ENCODE measurements around the gene MAML3. TPM values are rescaled to one million over a fixed set of nuclear protein-coding genes. Genes with fewer than 3 reads are reported as not detected.
A peak's percentile ranks its signal among the peaks of the same experiment; 100 is the strongest.

Gene MAML3
- total RNA-seq, 2 donors from 2014 or later, result 29.2 to 32.2 TPM

DNA sequence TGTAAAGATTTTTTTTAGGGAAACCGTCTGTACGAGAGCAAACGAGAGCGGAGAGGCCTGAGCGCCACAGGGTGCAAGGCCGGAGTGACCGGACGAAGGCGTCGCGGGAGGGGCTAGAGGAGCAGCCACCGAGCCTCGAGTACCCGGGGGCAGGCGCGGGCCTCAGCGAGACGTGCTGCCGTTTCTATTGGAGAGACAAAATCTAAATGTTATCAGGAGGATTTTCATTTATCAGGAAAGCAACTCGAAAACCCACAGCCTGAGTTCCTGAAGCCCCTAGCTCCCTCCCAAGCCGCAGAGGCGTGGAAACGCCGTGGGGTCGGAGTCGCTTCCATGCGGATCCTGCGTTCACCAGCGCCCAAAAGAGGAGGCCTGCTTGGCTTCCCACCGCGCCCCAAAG lies 294.1 kb downstream of the MAML3 start:
- Mint-ChIP-seq H3K36me3 (ENCODE audit: low read depth) (peaks cover 7% of the 10 kb centered on the region), H3K4me1 (peaks cover 54% of the 10 kb centered on the region), H3K9me3 (no peaks in the 10 kb centered on the region), H3K27ac (no peak overlapping the region), H3K27me3 (ENCODE audit: insufficient read depth) (no peaks in the 10 kb centered on the region), H3K4me3 (no peak overlapping the region)
- no peaks in the 10 kb centered on the region for H3K27me3 ChIP-seq (ENCODE audit: control insufficient read depth, insufficient read depth, low read length, poor library complexity, severe bottlenecking)
- H3K9me3 ChIP-seq (ENCODE audit: control insufficient read depth, low read length), result no peaks in the 10 kb centered on the region
- H3K27ac ChIP-seq (ENCODE audit: low read depth, low read length), result no peak overlapping the region
- H3K4me3 ChIP-seq (ENCODE audit: low read length), result no peak overlapping the region
- peaks cover 18% of the 10 kb centered on the region for H3K36me3 ChIP-seq (ENCODE audit: control insufficient read depth, insufficient read depth, low read length)
- H3K9ac ChIP-seq (ENCODE audit: extremely low read depth, low read length, poor library complexity, severe bottlenecking), result no peak overlapping the region
- TF ChIP-seq, protein P1, sequence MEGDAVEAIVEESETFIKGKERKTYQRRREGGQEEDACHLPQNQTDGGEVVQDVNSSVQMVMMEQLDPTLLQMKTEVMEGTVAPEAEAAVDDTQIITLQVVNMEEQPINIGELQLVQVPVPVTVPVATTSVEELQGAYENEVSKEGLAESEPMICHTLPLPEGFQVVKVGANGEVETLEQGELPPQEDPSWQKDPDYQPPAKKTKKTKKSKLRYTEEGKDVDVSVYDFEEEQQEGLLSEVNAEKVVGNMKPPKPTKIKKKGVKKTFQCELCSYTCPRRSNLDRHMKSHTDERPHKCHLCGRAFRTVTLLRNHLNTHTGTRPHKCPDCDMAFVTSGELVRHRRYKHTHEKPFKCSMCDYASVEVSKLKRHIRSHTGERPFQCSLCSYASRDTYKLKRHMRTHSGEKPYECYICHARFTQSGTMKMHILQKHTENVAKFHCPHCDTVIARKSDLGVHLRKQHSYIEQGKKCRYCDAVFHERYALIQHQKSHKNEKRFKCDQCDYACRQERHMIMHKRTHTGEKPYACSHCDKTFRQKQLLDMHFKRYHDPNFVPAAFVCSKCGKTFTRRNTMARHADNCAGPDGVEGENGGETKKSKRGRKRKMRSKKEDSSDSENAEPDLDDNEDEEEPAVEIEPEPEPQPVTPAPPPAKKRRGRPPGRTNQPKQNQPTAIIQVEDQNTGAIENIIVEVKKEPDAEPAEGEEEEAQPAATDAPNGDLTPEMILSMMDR (conservative IDR thresholded peaks at IDR 0.05), result no peak
- no peak for DNase-seq
- 94 to 96% methylated on average over 26 to 31 of the region's 31 CpGs for WGBS, 2 experiments (ENCODE audit: insufficient coverage in 1 of 2, insufficient read length in 1 of 2)
- H3K4me1 ChIP-seq (ENCODE audit: control insufficient read depth, insufficient read depth, low read length), result peaks cover 22% of the 10 kb centered on the region

DNA sequence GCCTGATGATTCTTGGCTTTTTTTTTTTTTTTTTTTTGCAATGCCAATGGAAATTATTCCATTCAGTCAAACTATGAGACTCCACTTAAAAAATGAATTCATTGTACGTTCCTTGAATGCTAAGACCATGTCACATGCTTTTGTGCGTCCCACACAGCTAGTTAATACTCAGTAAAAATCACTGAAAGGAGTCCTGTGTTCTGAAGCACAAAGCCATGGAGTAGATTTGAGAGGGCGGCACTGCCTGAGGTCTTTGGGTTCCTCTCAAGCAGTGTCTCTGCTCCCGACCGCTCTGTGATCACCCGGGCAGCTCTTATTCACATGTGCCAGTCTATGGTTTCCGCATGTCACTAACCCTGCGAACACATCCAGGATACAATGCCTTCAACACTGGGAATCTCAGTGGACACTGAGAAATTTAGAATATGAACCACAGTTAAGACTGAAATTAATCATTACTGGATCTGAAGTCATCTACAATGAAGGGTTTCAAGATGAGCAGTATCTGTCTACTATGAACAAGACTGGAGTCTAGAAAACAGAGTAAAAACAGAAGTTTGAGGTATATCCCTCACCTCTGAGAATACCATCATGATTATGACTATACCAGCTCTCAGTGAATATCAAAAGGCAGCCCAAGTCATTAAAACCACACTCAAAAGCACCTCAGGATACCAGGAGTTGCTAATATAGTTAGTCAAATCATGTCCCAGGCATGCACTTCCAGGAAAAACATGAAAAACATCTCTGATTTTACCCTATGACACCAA lies 295.4 kb downstream of the MAML3 start:
- Mint-ChIP-seq H3K4me1 (peaks cover 66% of the 10 kb centered on the region), H3K27ac (peak overlapping the region; percentile 56), H3K4me3 (no peak overlapping the region), H3K9me3 (no peaks in the 10 kb centered on the region), H3K36me3 (ENCODE audit: low read depth) (peaks cover 7% of the 10 kb centered on the region), H3K27me3 (ENCODE audit: insufficient read depth) (no peaks in the 10 kb centered on the region)
- Histone ChIP-seq H3K27ac (ENCODE audit: low read depth, low read length) (no peak overlapping the region), H3K4me3 (ENCODE audit: low read length) (no peak overlapping the region), H3K9ac (ENCODE audit: extremely low read depth, low read length, poor library complexity, severe bottlenecking) (no peak overlapping the region), H3K27me3 (ENCODE audit: control insufficient read depth, insufficient read depth, low read length, poor library complexity, severe bottlenecking) (no peaks in the 10 kb centered on the region), H3K9me3 (ENCODE audit: control insufficient read depth, low read length) (no peaks in the 10 kb centered on the region), H3K36me3 (ENCODE audit: control insufficient read depth, insufficient read depth, low read length) (peaks cover 16% of the 10 kb centered on the region), H3K4me1 (ENCODE audit: control insufficient read depth, insufficient read depth, low read length) (peaks cover 27% of the 10 kb centered on the region)
- 93 to 96% methylated on average over 8 of the region's 8 CpGs for WGBS, 2 experiments (ENCODE audit: insufficient coverage in 1 of 2, insufficient read length in 1 of 2)
- TF ChIP-seq, protein P1 (conservative IDR thresholded peaks at IDR 0.05), result no peak
- no peak for DNase-seq

DNA sequence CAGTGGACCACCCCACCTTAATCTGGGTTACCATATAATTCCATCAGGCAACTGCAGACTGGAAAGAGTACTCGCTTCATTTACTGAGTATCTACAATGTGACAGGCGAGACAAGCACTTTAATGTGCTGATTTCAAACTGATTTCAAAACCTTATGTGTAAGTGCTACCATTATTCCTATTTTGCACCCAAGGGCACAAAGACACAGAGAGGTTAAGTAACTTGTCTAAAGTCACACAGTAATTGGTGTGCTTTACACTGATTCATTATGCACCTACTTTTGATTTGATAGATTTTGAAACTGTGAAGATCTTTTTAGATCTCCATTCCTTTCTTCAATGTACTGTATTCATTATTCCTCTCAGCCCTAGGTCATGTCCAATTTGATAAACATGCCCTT lies 296.0 kb downstream of the MAML3 start:
- no peak for DNase-seq
- peaks cover 16% of the 10 kb centered on the region for H3K36me3 ChIP-seq (ENCODE audit: control insufficient read depth, insufficient read depth, low read length)
- peaks cover 29% of the 10 kb centered on the region for H3K4me1 ChIP-seq (ENCODE audit: control insufficient read depth, insufficient read depth, low read length)
- Mint-ChIP-seq H3K4me1 (peaks cover 72% of the 10 kb centered on the region), H3K4me3 (no peak overlapping the region), H3K27me3 (ENCODE audit: insufficient read depth) (no peaks in the 10 kb centered on the region), H3K9me3 (no peaks in the 10 kb centered on the region), H3K27ac (no peak overlapping the region), H3K36me3 (ENCODE audit: low read depth) (peaks cover 7% of the 10 kb centered on the region)
- WGBS, 2 experiments (ENCODE audit: insufficient coverage in 1 of 2, insufficient read length in 1 of 2), result 42 to 50% methylated on average over 2 of the region's 2 CpGs
- no peaks in the 10 kb centered on the region for H3K9me3 ChIP-seq (ENCODE audit: control insufficient read depth, low read length)
- H3K4me3 ChIP-seq (ENCODE audit: low read length), result no peak overlapping the region
- TF ChIP-seq, protein P1 (conservative IDR thresholded peaks at IDR 0.05), result no peak
- H3K27ac ChIP-seq (ENCODE audit: low read depth, low read length), result no peak overlapping the region
- no peaks in the 10 kb centered on the region for H3K27me3 ChIP-seq (ENCODE audit: control insufficient read depth, insufficient read depth, low read length, poor library complexity, severe bottlenecking)
- H3K9ac ChIP-seq (ENCODE audit: extremely low read depth, low read length, poor library complexity, severe bottlenecking), result no peak overlapping the region
